Frontal cortex (tissue), 4 donors: ENCODE results near the gene DGUOK. TPM values are rescaled to one million over a fixed set of nuclear protein-coding genes. Genes with fewer than 3 reads are reported as not detected.

Source experiments
- DNase-seq, 2 donors: peaks; one replicate each; pipeline ENCODE4 v3.0.0; 2012; ENCODE audit warnings: low spot score in 2 of 2
- FAIRE-seq: peaks from 2 replicates; lab custom pipeline; 2012; peaks lifted over from hg19 to GRCh38; lab: Jason Lieb, UNC
- total RNA-seq: library from RNA; depleted of rRNA; stranded (reverse); fragments of >200 nt; gene quantifications from one replicate; pipeline ENCODE4 v1.2.3, GENCODE V29; 2014
- donor health status: control.
- donor health status: control.
- donor health status: control.

The DGUOK gene
- total RNA-seq, 1 donor from 2014 or later: 51.0 TPM

GRCh38 chr2:73942664-73943063 lies 16.0 kb downstream of the DGUOK start:
- DNase-seq (no peak), FAIRE-seq (no peak)

- FAIRE-seq: no peak
- DNase-seq: no peak
These were observed 18.0 kb downstream of the DGUOK start for GRCh38 chr2:73944714-73945113.

- DNase-seq (no peak), FAIRE-seq (no peak)
These were observed 19.5 kb downstream of the DGUOK start for GRCh38 chr2:73946215-73946614.

GRCh38 chr2:73946666-73947065 lies 20.0 kb downstream of the DGUOK start:
- DNase-seq (no peak), FAIRE-seq (no peak)

- FAIRE-seq: no peak
- DNase-seq: no peak
These were observed 20.8 kb downstream of the DGUOK start for GRCh38 chr2:73947412-73948018.

- DNase-seq (no peak), FAIRE-seq (no peak)
These were observed 23.1 kb downstream of the DGUOK start for GRCh38 chr2:73949802-73950201.

- no peak for FAIRE-seq
- peak in 1 of 2 donors; percentile 36 for DNase-seq
These were observed 26.1 kb downstream of the DGUOK start for GRCh38 chr2:73952499-73953446.

GRCh38 chr2:73956218-73956865 lies 29.7 kb downstream of the DGUOK start:
- DNase-seq (no peak), FAIRE-seq (no peak)

- no peak for FAIRE-seq
- DNase-seq: no peak
These were observed 34.6 kb downstream of the DGUOK start for GRCh38 chr2:73961274-73961673.

GRCh38 chr2:73961823-73962615 lies 35.3 kb downstream of the DGUOK start:
- no peak for FAIRE-seq
- DNase-seq: no peak

- FAIRE-seq: no peak
- no peak for DNase-seq
These were observed 36.1 kb downstream of the DGUOK start for GRCh38 chr2:73962798-73963197.

- FAIRE-seq (no peak), DNase-seq (no peak)
These were observed 36.9 kb downstream of the DGUOK start for GRCh38 chr2:73963385-73964120.

- DNase-seq (no peak), FAIRE-seq (no peak)
These were observed 37.5 kb downstream of the DGUOK start for GRCh38 chr2:73964223-73964622.

- no peak for DNase-seq
- FAIRE-seq: no peak
These were observed 38.4 kb downstream of the DGUOK start for GRCh38 chr2:73965053-73965452.

GRCh38 chr2:73968357-73968937 lies 41.8 kb downstream of the DGUOK start:
- no peak for DNase-seq
- no peak for FAIRE-seq

- FAIRE-seq (no peak), DNase-seq (no peak)
These were observed 42.7 kb downstream of the DGUOK start for GRCh38 chr2:73969356-73969755.

- no peak for FAIRE-seq
These were observed 43.6 kb downstream of the DGUOK start for GRCh38 chr2:73970141-73970803.

GRCh38 chr2:73970850-73971471 lies 44.3 kb downstream of the DGUOK start:
- DNase-seq: peak in 1 of 2 donors; percentile 39
- FAIRE-seq: no peak

More at GRCh38 chr2:73970141-73970803, 43.6 kb downstream of the DGUOK start:
- DNase-seq: no peak
